GM21528 (cell line): ENCODE measurements around the gene CCDC90B.
"Not testable (repeated sequence)": the region's sequence is repeated elsewhere in the genome, so short reads cannot be mapped to it uniquely, and the experiment has no call there.

Experiments used
- ATAC-seq: cut with Tn5 transposase; IDR thresholded peaks from one replicate; pipeline ENCODE4 v1.9.1; 2021; ENCODE audit warnings: mild to moderate bottlenecking, moderate library complexity; ENCODE audit not compliant: unreplicated experiment, low FRiP score

Gene CCDC90B

DNA sequence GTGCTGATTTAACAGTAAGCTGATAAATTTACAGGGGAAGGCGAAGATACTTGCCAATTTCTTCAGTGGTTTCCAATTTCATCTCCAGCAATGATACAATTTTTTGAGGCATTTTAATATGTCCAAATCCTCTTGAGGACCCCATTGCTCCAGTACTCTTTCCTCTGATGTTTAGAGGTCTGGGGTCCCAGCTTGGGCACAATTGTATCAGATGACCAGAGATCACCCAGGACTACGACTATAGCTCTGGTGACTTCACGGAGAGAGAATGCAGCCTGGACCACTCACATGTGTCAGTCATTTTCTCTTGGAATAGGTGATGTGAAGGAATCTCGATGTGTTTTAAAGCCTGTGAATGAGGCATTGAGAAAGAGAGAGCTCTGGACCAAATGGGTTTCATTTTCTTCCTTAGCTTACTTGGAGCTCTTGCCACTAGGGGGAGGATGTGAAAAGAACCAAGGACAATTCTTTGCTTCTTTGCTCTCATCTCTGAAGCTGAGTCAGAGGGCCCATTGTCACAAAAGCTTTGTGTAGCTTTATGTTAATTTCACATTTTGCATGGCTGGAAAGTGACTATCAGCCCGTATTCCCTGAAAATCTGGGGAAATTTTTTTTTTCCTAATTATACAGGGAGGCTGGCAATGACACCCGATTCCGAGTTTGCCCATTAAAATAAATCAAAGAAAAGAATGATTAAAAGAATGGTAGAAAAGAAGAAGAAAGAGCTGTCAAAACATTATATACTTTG, 6.7 kb upstream of the CCDC90B start:
- ATAC-seq: peak; percentile 71

GRCh38 chr11:83287631-83288030, 1.5 kb upstream of the CCDC90B start:
- ATAC-seq: no peak

- ATAC-seq: peak; percentile 56
These were observed 906 bp downstream of the CCDC90B start for GRCh38 chr11:83285151-83285770.

GRCh38 chr11:83284501-83285150, 1.5 kb downstream of the CCDC90B start:
- no peak for ATAC-seq

DNA sequence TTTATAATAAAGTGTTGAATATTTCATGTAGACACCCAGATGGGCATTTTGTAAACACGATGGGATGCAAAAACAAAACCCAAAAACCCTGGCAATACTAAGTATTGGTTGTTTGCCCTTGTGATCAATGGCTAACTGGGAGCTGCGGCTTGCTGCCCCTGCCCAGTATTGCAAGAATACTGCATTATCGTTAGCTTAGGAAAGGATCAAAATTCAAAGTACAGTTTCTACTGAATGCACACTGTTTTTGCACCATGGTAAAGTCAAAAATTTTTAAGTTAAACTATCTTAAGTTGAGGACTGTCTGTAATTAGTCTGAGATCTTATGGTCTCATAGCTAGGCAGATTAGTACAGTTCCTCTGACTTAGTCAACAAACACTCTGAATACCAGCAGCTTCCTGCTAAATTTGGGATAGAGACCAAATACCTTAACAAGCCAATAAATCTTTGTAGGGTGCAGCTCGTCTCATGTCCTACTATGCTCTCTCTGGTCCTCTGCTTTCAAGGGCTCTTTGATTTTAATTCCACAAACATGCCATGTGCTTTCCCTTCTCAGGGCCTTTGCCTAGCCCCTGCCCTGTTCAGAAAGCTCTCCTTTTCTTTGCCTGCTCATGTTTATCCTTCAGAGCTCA, 4.0 kb downstream of the CCDC90B start:
- no peak for ATAC-seq

DNA sequence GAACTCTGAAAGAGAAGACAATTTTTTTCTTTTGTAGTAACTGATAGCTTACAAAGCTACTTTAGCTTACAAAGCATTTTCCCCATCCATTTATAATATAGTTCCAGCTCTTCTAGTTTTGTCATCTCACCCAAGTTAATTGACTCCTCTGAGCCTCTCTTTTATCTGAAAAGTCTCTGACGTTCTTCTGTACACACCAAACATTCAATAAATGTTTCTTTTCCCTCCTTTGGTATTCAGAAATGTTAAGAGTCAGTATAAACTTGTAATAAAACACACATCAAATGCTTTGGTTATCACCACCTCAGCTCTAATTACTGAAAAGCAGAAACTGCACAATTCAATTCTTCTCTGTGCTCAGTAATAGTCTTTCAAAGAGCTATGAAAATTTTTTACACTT, 5.9 kb downstream of the CCDC90B start:
- no peak for ATAC-seq

- ATAC-seq: no peak
These were observed 7.8 kb downstream of the CCDC90B start for GRCh38 chr11:83278351-83278750.

DNA sequence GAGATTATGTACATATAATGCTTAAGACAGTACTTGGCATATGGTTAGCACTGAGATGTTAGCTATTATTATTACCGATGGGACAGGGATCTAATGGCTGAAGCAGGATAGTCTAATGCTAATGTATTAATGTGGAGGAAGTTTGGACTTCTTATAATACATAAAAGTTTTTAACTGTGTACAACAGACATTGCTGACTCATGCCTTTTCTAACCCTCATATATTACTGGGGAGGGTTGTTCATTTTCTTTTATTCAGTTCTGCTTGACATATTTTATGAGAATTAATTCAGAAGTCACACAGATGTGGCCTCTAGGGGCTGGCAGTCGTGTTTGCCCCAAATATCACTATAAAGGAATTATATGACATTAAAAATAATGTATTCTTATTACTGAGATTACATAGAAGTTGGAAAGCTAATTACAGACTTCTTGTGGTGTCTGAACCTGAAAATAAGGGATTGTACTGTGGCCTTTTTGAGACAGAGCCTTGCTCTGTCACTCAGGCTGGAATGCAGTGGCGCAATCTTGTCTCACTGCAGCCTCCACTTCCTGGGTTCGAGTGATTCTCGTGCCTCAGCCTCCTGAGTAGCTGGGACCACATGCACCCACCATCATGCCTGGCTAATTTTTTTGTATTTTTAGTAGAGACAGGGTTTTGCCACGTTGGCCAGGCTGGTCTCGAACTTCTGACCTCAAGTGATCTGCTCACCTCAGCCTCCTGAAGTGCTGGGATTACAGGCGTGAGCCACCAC, 10.1 kb downstream of the CCDC90B start:
- ATAC-seq: no peak

DNA sequence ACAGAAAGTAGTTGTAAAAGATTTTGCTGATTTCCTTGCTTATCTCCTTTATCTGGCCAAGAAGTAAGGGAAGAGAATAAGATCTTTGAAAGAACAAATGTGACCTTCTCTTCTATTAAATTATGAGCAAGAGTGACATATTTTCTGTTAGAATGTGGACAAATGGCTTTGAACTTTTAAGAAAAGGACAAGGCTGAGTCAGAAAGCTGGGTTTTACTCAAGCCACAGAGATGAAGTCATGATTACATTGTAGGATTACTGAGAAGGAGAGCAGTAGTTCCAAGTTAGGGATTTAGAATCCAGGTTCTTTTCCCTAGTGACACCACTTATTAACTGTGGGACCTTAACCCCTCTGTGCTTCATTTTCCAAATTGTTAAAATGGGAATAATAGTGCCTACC, 13.5 kb downstream of the CCDC90B start:
- no peak for ATAC-seq

DNA sequence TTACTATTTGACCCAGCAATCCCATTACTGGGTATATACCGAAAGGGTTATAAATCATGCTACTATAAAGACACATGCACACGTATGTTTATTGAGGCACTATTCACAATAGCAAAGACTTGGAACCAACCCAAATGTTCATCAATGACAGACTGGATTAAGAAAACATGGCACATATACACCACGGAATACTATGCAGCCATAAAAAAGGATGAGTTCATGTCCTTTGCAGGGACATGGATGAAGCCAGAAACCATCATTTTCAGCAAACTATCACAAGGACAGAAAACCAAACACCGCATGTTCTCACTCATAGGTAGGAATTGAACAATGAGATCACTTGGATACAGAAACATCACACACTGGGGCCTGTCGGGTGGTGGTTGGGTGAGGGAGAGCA, 14.4 kb downstream of the CCDC90B start:
- ATAC-seq: not testable (repeated sequence)

DNA sequence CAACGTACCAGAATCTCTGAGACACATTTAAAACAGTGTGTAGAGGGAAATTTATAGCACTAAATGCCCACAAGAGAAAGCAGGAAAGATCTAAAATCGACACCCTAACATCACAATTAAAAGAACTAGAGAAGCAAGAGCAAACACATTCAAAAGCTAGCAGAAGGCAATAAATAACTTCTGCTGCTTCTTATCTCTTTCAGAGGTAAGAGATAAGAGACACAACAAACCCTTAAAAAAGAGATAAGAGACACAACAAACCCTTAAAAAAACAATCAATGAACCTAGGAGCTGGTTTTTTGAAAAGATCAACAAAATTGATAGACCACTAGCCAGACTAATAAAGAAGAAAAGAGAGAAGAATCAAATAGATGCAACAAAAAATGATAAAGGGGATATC, 17.1 kb downstream of the CCDC90B start:
- not testable (repeated sequence) for ATAC-seq

DNA sequence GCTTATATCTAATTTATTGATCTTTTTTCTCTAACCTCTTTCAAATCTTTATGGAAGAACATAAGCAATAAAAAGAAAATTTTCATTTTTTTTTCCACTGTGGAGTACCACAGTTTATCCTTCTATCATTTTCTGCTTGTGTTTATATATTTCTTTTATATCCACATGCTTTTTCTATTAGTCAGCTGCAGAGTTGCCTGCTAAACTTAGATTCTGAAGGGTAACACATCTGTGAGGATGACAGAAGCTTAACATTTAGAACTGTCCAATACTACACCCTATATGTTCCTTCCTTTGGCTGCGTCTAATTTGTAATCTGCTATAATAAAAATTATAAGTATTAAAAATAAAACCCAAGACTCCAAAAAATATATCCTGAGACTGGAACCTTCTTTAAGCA, 20.8 kb downstream of the CCDC90B start:
- ATAC-seq: no peak

GRCh38 chr11:83259559-83259958, 26.6 kb downstream of the CCDC90B start:
- no peak for ATAC-seq

DNA sequence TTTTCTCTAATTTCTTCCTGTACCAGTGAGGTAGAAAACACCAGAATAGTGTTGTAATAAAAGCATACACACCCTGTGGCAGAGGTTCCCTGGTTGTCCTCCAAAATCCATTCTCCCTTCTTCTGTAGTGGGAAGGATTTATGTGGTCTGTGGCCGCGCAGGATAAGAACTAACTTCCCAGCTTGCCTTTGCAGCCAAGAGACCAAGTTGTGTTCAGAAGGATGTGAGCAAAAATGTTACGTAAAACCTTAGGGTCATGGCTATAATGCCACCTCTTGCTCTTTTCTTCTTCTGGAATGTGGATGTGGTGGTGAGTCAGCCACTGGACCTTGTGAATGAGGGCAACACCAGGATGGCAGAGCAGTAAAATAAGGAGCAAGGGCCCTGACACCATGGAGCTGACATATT, 28.4 kb downstream of the CCDC90B start:
- ATAC-seq: no peak

DNA sequence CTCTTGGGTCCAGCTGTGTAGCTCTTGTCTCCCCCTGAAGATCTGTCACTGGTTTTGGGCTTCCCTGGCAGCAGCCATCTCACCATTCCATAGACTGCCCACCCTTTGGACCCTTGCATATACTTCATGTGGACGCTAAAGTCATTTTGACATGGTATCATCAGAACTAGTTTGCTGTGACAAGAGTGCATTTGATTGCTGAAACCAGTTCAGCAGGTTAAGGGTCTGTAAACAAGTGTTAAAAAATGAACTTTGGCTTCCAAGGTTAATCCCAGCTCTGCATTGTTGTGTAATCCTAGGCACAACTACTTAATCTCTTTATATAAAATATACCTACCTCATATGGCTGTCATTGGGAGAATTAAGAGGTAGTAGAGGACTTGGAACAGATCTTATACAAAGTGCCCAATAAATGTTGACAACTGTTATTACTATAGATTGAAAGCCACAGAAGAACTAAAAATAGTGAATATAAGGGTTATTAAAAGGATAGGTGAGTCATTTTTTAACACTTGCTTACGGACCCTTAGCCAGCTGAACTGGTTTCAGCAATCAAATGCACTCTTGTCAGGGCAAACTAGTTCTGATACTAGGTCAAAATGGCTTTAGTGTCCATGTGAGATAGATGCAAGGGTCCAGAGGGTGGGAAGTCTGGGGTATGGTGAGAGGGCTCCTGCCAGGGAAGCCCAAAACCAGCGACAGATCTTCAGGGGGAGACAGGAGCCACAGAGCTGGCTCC, 29.4 kb downstream of the CCDC90B start:
- ATAC-seq: no peak

DNA sequence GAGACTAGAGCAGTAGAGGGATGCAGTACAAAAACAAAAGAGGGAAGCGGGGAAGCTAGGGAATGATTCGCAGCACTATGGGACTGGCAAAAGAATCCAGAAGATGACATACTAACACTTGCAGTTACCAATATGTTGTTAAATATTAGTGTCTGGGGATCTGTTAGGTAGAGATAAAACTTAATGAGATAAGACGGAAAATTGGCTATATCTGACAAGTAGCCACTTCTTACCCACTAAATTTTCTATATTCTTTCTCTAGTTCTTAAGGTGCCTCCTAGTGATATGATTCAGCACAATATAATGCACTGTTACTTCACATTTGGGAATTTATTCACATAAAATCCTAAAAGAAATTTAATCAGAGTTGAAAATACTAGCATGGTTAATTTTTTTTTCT, 30.8 kb downstream of the CCDC90B start:
- ATAC-seq: no peak

- no peak for ATAC-seq
These were observed 33.2 kb downstream of the CCDC90B start for GRCh38 chr11:83252941-83253340.

DNA sequence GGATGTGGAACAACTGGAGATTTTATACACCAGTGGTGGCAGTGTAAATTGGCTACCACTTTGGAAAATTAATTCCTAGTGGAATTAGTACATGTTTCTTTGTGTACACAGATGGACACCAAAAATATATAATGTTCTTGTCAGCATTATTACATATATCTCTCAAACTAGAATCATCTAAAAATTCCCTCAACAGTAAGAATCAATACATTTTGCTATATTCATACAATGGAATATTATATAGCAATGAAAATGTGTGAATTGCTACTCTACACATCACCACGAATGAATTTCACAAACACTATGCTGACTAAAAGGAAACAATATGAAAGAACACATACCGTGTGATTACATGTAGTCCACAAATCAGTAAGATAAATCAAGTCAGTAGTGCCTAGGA, 33.9 kb downstream of the CCDC90B start:
- no peak for ATAC-seq

GRCh38 chr11:83249972-83250593, 36.1 kb downstream of the CCDC90B start:
- ATAC-seq: peak; percentile 70
